Anterior cingulate cortex (tissue), 58 donors: ENCODE data around the gene NDRG2.
A peak's percentile ranks its signal among the peaks of the same experiment; 100 is the strongest.
"Not testable (repeated sequence)": the region's sequence is repeated elsewhere in the genome, so short reads cannot be mapped to it uniquely, and the experiment has no call there.

Experiments
- DNase-seq, 58 donors: peaks; one replicate each; lab custom pipeline; 2025; lab: John Stamatoyannopoulos, UW

The NDRG2 gene

GRCh38 chr14:21017528-21018245 lies 7.2 kb downstream of the NDRG2 start:
- DNase-seq, result no peak

DNA sequence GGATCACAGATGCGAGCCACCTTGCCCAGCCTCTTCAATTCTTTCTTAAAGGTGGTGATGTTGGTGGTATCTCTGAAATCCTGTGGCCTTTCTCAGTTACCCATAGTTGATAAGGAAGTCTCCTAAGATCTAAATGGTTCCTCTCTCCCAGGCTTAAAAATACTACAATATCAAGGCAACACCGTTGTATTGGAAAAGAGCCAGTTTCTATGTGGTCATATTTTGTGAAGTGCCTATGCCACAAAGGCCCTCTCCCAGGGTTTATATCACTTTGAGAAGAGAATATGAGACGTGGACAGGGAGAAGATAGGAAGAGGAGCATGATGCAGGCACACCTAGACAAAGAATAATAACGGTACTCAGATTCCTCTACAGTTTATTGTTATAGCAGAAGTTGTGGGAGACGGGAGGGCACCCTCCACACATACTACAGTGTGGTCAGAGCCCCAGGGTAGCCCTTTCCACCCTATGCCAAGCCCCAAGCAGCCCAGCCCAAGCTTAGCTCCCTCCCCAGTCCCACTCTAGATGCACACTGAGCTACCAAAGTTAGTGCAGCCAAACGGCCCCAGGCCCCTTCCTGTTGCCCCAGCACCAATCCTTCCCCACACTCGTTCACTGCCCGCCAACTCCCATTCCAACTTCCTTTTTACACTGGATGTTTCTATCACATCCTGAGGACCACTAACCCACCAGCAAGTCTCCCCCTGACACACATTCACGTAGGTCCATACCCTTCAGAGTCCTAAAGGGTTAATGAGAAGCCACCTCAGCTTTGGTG lies 8.3 kb downstream of the NDRG2 start:
- no peak for DNase-seq

DNA sequence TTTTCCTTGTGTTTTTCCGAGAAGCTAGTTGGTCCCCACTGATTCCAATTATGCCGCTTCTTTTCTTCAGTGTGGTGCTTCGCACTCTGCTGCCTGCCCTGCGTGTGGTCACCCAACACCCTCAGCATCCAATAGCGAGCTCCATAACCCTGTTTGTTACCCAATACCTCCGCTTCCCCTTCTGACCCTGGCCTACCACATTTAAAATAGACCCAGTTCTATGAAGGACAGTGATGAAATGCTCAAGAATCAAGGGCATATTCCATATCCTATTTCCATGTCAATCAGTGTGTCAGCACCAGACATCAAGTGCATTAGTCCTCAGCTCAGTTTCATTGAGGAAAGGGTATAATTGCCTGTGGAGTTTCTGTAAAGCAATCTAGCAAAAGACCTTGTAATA lies 9.5 kb downstream of the NDRG2 start:
- peak in 3 of 58 donors; percentile 11 to 50 (median 25) for DNase-seq

GRCh38 chr14:21014761-21015190 lies 10.1 kb downstream of the NDRG2 start:
- peak in 55 of 58 donors; percentile 29 to 94 (median 78) for DNase-seq

- DNase-seq, result no peak
These were observed 13.7 kb downstream of the NDRG2 start for GRCh38 chr14:21011136-21011535.

DNA sequence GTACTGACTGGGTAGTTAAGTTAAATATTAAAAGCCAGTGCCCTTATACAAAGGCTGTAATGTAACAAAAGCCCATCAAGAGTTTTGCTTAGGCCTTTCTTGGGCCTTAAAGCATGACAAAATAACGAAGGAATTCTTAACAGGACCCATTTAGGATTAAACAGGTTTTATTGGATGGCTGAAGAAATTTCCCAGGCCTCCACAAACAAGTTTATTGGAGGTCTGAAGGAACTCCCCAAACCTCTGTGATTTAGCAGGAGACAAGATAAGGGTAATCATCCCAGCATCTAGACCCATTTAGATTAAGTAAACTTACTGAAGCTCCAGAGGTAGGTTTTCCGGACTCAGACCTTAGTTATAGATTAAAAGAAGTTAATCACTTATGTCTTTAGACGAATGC lies 15.1 kb downstream of the NDRG2 start:
- not testable (repeated sequence) for DNase-seq

- DNase-seq, result no peak
These were observed 21.0 kb downstream of the NDRG2 start for GRCh38 chr14:21003788-21004346.

GRCh38 chr14:21001218-21001617 lies 23.6 kb downstream of the NDRG2 start:
- no peak for DNase-seq

- no peak for DNase-seq
These were observed 25.3 kb downstream of the NDRG2 start for GRCh38 chr14:20999591-20999990.

DNA sequence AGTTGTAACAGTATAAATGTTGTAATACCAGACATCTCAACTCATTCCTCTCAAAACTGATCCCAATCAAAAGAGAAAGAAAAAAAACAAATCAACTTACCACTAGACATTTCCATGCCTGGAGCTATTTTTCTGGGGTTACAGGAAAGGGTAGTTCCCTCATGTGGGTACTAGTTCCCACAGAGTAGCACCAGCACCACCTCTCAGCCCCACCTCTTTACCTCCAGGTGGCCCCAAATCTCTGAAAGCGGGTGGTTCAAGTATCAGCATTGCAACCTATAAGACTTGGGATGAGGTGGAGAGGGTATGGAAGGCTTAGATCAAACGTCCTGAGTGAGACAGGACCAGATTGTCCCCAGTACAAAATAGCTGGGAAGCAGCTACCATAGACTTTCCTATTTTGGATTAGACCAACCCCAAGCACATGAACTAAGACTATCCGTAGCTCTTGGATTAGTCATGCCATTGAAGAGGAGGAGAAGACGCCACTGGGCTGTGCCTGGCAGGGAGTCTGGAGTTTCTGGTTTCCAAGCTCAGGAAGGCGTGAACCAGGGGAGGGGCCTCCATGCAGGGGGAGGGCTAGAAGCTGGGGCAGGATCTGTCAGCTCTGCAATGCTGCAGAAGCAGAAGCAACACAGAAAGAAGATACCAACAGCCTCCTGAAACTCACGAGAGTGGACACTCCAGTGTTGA lies 26.0 kb downstream of the NDRG2 start, which contains the start of gene SLC39A2:
Gene SLC39A2 (plus strand): TSS at position 620 of the 693 bp plus-strand sequence. CDS start 154 bp downstream, outside the sequence.
- peak in 1 of 58 donors; percentile 11 for DNase-seq

DNA sequence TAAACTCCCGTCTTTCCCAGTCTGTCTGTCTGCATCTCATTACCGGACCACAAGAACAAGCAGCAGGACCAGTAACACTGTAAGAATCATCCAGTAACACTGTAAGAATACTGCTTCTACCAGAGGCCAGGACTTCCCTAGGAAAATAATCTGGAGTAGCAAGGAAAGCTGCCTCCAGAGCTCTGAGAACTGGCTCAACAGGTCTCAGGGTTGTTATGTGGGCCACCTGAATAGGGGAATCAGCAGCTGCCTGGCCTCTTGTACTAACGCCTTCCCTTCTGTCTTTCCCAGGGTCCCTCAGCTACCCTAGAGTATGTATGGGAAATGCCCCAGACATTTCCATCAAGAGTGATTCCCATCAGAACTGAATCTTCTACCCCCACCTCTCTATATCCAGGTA lies 26.7 kb downstream of the NDRG2 start:
- DNase-seq, result no peak

GRCh38 chr14:20997564-20997963 lies 27.3 kb downstream of the NDRG2 start:
- DNase-seq, result no peak

GRCh38 chr14:20997115-20997514 lies 27.7 kb downstream of the NDRG2 start:
- no peak for DNase-seq

DNA sequence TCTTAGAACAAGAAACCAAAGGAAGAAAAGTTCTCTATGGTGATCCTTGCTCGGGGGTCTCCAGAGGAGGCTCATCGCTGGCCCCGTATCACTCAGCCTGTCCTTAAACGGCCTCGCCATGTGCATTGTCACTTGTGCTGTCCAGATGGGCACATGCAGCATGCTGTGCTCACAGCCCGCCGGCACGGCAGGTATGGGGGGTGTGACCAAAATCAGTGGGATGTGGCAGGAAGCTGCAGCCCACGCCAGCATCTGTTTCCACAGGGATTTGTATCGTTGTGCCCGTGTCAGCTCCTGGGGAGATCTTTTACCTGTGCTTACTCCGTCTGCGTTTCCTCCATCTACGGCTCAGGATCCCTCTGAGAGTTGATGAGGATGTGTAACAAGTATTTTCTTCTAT lies 28.3 kb downstream of the NDRG2 start:
- no peak for DNase-seq

GRCh38 chr14:20989787-20990600 lies 34.9 kb downstream of the NDRG2 start, which contains the start of gene METTL17:
Gene METTL17 (plus strand): TSS chr14:20989980. CDS start chr14:20990003, 23 bp downstream.
- peak; percentile 53 to 96 (median 86) for DNase-seq

DNA sequence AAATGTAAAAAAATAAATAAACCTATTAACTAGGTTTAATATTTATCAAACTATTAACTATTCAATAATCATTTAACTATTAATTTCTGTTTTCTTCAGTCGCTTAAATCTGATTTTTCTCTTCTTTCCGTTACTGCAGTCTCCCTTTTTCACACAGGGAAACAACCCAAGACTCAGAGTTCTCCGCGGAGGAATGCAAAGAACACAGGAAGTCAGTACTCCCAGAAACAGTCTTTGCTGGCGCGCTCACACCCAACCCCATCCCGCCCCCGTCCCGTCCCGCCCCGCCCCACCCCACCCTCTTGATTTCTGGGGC lies 35.4 kb downstream of the NDRG2 start:
- DNase-seq, result no peak

DNA sequence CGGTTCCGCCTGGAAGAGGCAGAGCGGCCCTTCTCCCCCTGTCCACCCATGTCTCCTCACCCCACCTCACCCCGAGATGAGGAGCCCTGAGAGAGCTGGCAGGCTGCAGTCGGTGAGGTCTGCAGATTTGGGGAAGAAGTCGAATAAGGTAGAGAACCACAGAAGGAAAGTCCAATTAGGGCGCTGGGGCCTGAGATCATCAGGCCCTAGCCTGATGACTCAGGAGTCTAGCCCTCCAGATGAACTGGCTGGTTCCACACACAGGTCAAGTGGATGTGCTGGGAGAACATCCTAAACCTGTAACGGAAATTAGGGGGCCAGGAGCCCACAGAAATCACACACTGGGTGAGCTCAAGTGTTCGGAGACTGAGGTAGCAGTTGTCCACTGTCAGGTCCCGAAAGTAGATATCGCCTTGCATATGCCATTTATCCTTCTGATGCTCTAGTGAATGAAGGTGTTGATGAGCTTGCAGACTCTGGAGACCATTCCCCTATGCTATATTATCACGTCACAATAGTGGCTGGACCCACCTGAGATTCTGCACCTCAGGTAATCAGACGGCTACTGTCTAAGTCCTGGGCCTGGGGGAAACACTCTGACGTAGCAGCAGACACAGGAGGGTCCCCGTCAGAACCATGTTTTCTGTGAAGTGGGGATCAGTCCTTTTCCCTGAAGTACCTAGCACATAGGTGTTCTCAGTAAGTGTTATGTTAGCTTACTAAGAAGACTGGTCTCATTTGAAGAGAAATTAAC lies 36.0 kb downstream of the NDRG2 start:
- peak in 2 of 58 donors; percentile 4 to 6 for DNase-seq

DNA sequence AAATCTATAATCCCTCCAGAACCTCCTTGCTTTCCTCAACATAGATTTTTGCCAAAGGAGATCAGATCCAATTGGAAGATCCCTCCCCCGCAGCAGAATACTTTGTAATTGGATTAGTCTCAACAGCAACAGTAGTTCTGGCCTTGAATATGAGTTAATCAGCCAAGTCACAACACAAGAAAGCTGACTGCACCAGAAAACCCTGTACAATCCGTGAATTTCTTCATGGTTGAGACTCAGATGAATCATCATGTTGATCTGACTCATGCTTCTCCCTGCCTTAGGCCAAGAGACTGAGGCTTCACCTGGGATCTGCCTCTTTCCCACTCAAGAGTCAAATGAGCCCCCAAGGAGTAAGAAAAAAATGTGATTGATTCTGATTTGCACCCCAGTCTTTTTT lies 38.0 kb downstream of the NDRG2 start:
- DNase-seq, result peak in 5 of 58 donors; percentile 0 to 46 (median 5)

GRCh38 chr14:20985650-20986049 lies 39.2 kb downstream of the NDRG2 start:
- DNase-seq, result not testable (repeated sequence)
